MV-4-11 (cell line): ENCODE data around the gene LRRC47.

Source experiments
- DNase-seq: peaks from one replicate; lab custom pipeline; 2025; lab: John Stamatoyannopoulos, UW

LRRC47 gene

GRCh38 chr1:3796215-3797061 is at the start of gene LRRC47:
Gene LRRC47, minus strand, starts transcription at chr1:3796498. Its CDS starts 22 bp downstream, at chr1:3796476.
- DNase-seq, result peak; percentile 89

- peak; percentile 83 for DNase-seq
Measured at GRCh38 chr1:3842912-3843311, 46.6 kb upstream of the LRRC47 start.

GRCh38 chr1:3841491-3841890 is 45.2 kb upstream of the LRRC47 start:
- no peak for DNase-seq

DNA sequence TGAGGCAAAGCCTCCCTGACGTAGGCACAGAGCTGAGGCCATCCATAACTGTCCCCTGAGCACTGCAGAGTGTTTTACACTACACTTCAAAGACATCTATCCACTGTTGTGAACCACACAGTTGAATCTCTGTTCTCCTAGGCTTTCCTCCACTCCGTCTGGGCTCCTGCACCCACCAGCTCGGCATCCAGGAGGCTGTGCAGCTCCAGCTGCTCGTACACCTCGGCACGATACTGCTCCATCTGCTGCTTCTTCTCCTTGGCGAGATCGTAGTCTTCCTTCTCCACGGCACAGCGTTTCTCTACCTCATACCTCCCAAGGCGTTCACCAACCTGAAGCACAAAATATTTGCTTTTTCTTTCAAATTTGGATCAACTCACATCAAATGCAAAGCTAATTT is 42.5 kb upstream of the LRRC47 start:
- no peak for DNase-seq

GRCh38 chr1:3837685-3838084 is 41.4 kb upstream of the LRRC47 start:
- no peak for DNase-seq

DNA sequence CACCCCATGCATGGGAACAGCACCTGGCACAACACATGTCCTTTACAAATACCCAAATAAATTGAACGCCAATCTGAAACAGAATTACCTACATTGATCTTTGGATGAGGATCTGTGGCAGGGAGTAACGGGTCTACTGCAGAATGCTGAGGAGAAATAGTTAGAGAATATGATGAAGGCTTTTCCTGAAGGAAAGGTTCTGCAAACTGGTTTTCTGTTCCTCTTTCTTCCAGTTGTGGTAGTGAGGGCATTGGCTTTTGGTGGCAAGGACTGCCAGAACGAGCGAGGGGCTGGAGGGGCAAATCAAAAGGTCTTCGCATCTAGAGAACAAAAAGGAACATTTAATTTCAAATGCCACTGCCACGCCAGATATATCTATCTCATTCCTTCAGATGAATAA is 40.9 kb upstream of the LRRC47 start:
- DNase-seq, result peak; percentile 41

GRCh38 chr1:3836421-3836820 is 40.1 kb upstream of the LRRC47 start:
- DNase-seq, result no peak

- DNase-seq, result no peak
Measured at GRCh38 chr1:3834701-3835100, 38.4 kb upstream of the LRRC47 start.

DNA sequence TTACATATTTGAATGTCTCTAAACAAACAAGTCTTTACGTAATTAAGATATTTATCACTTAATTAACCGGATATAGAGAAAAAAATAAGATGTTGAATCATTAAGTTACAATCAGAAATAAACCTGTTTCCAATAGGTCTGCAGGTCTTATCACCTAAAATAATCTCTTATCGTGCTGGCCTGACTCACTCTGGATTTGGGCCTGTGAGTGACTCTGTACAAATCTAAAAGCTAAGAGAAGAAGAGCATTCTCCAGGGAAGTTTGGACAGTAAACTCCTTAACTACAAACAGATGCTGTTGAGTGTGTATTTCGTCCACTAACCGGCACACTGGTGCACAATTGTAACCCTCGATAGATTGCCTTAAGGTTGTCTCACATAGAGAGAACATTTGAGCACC is 35.4 kb upstream of the LRRC47 start:
- DNase-seq, result no peak

- no peak for DNase-seq
Measured at GRCh38 chr1:3828391-3828790, 32.1 kb upstream of the LRRC47 start.

- peak; percentile 61 for DNase-seq
Measured at GRCh38 chr1:3827813-3828307, 31.6 kb upstream of the LRRC47 start.

GRCh38 chr1:3825356-3825755 is 29.1 kb upstream of the LRRC47 start:
- DNase-seq, result no peak

- no peak for DNase-seq
Measured at GRCh38 chr1:3824650-3825049, 28.4 kb upstream of the LRRC47 start.

GRCh38 chr1:3822421-3822820 is 26.1 kb upstream of the LRRC47 start:
- no peak for DNase-seq

DNA sequence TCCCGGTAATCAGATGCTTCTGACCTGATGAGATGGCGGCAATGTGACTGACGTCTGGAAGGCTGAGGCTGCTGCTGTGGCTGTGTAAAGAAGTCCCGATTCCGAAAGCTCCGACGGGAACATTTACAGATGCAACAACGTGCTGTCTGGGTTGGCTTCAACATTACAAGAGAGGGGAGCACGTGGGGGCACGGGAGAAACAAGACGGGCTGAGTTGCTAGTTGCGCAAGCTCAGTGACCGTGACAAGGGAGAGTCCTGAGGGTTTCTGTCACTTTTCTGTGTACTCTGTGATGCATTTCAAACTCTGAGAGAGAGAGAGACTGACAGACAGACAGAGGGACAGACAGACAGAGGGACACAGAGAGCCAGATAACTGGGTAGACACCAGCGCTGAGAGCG is 25.6 kb upstream of the LRRC47 start:
- DNase-seq, result peak; percentile 11

DNA sequence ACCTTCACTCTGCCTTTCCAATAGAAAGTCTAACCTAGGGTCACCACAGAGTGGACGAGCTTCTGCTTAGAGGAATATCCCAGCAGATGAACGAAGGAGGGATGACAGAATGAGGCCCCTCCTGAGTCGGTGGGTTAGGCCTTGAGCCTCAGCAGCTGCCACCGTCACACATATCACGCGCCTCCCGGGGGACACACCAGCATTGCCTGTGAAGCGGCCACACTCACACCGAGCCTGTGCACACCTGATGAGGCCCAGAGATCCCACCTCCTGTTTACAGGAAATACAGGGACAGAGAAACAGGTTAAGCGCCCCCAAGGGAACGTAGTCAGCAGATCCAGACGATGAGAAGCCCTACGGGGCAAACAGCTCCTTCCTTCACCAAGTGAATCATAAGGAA is 25.1 kb upstream of the LRRC47 start:
- DNase-seq, result no peak

GRCh38 chr1:3821004-3821403 is 24.7 kb upstream of the LRRC47 start:
- no peak for DNase-seq

GRCh38 chr1:3820316-3820715 is 24.0 kb upstream of the LRRC47 start:
- DNase-seq, result no peak

- DNase-seq, result no peak
Measured at GRCh38 chr1:3819771-3820200, 23.5 kb upstream of the LRRC47 start.

- no peak for DNase-seq
Measured at GRCh38 chr1:3817821-3818597, 21.7 kb upstream of the LRRC47 start.

- no peak for DNase-seq
Measured at GRCh38 chr1:3817138-3817740, 20.9 kb upstream of the LRRC47 start.

DNA sequence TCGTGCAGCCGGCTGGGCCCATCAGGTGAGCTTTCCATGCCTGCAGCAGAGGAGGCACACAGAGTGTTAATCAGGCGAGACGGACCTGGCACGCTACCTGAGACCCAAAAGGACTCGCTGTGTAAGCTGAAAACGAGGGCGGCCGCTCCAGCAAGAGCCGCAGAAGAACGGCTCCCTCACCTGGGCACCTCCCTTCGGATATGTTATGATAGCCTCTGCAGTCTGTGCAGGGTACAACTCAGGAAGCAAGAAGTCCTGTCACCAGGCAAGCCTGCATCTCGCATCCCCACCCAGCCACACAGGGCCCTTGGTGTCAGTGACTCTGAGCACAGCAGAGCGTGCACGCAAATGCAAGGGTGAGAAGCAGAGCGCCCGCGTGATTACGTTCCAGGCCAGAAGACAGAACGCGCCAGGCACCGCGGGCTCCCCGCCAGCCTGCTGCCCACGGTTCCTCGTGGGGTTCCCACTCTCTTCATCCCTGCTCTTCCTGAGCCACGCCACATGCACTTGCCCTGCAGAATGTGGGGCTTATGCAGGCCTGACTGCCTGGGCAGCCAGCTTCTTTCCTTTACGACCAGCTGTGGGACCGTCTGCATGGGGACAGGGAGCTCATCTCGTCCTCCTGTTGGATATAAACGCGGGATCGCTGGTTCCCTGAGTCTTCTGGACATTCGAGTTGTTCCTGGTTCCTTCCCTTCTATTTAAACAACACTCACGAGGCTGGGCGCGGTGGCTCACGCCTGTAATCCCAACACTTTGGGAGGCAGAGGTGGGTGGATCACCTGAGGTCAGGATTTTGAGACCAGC is 20.2 kb upstream of the LRRC47 start:
- DNase-seq, result peak; percentile 8
